Head of caudate nucleus (tissue), 42 donors: ENCODE results near the gene ABL1.
"Not testable (repeated sequence)": the region's sequence is repeated elsewhere in the genome, so short reads cannot be mapped to it uniquely, and the experiment has no call there.

Source experiments
- DNase-seq, 42 donors: peaks; one replicate each; pipeline versions ENCODE4 v3.0.0 to v3.0.0-alpha.2; 2020 to 2021; ENCODE audit warnings: mixed read lengths in 7 of 42
- intact Hi-C: fragments of 100-400 bp; cut with DNase I; formaldehyde crosslinking; loops from one replicate; pipeline ENCODE4 v1.15.0; 2022

The ABL1 gene

GRCh38 chr9:130846487-130847305 lies 11.6 kb downstream of the ABL1 start:
- intact Hi-C loops, result no loop called here
- peak in 34 of 42 donors; percentile 28 to 79 (median 55) for DNase-seq

GRCh38 chr9:130847306-130848217 lies 12.5 kb downstream of the ABL1 start:
- intact Hi-C loops, result no loop called here
- DNase-seq, result peak in 1 of 42 donors; percentile 60

GRCh38 chr9:130848514-130848913 lies 13.5 kb downstream of the ABL1 start:
- DNase-seq, intact Hi-C loops: not testable (repeated sequence)

- DNase-seq, result no peak
- intact Hi-C loops, result no loop called here
Measured at GRCh38 chr9:130849356-130849755, 14.3 kb downstream of the ABL1 start.

- DNase-seq, result no peak
- intact Hi-C loops, result no loop called here
Measured at GRCh38 chr9:130852801-130853200, 17.7 kb downstream of the ABL1 start.

GRCh38 chr9:130854092-130854491 lies 19.0 kb downstream of the ABL1 start:
- intact Hi-C loops, result no loop called here

GRCh38 chr9:130854835-130855234 lies 19.8 kb downstream of the ABL1 start:
- no peak for DNase-seq
- intact Hi-C loops, result no loop called here

More at GRCh38 chr9:130854092-130854491, 19.0 kb downstream of the ABL1 start:
- peak in 1 of 42 donors; percentile 21 for DNase-seq

- intact Hi-C loops, result no loop called here
- DNase-seq, result no peak
Measured at GRCh38 chr9:130856474-130856873, 21.4 kb downstream of the ABL1 start.

- peak in 1 of 42 donors; percentile 40 for DNase-seq
- intact Hi-C loops, result no loop called here
Measured at GRCh38 chr9:130857864-130858738, 23.0 kb downstream of the ABL1 start.

GRCh38 chr9:130858739-130859705 lies 24.0 kb downstream of the ABL1 start:
- intact Hi-C loops, result no loop called here
- DNase-seq, result peak in 1 of 42 donors; percentile 34

- intact Hi-C loops, result loop anchor here (5.0 kb wide), 2 partner anchors 88 to 153 kb away; no protein-coding TSS in a partner anchor
- peak in 36 of 42 donors; percentile 29 to 83 (median 55) for DNase-seq
Measured at GRCh38 chr9:130860458-130861316, 25.6 kb downstream of the ABL1 start.

GRCh38 chr9:130861372-130862180 lies 26.5 kb downstream of the ABL1 start:
- intact Hi-C loops, result loop anchor here (5.0 kb wide), 2 partner anchors 89 to 154 kb away; no protein-coding TSS in a partner anchor
- DNase-seq, result peak in 1 of 42 donors; percentile 3

- intact Hi-C loops, result loop anchor here (5.0 kb wide), 2 partner anchors 90 to 155 kb away; no protein-coding TSS in a partner anchor
- DNase-seq, result peak in 1 of 42 donors; percentile 5
Measured at GRCh38 chr9:130862217-130862616, 27.2 kb downstream of the ABL1 start.

GRCh38 chr9:130862747-130863146 lies 27.7 kb downstream of the ABL1 start:
- no peak for DNase-seq
- intact Hi-C loops, result loop anchor here (5.0 kb wide), 2 partner anchors 90 to 155 kb away; no protein-coding TSS in a partner anchor

GRCh38 chr9:130864541-130864940 lies 29.5 kb downstream of the ABL1 start:
- intact Hi-C loops, result loop anchor here (5.0 kb wide), 2 partner anchors 92 to 157 kb away; no protein-coding TSS in a partner anchor

GRCh38 chr9:130865921-130866320 lies 30.9 kb downstream of the ABL1 start:
- intact Hi-C loops, result no loop called here
- no peak for DNase-seq

More at GRCh38 chr9:130864541-130864940, 29.5 kb downstream of the ABL1 start:
- no peak for DNase-seq
